SK-N-SH treated with all-trans-retinoic acid at 6 μM for 48 hours (cell line): Measurements from ENCODE around the gene ARHGDIB.

Experiments used
- ARNTL ChIP-seq: fragments of 450-650 bp; formaldehyde crosslinking; IDR thresholded peaks from 2 replicates; pipeline ENCODE4 v1.5.0; 2020; ENCODE audit warnings: low read depth, mild to moderate bottlenecking, moderate library complexity, borderline replicate concordance
- CSDC2 ChIP-seq: fragments of 250-450 bp; sonication (Bioruptor Pico); IDR thresholded peaks from 2 replicates; pipeline ENCODE4 v1.5.0; 2020; ENCODE audit warnings: mild to moderate bottlenecking, moderate library complexity
- CSRNP3 ChIP-seq: fragments of 250-450 bp; sonication (Bioruptor Pico); IDR thresholded peaks from 2 replicates; pipeline ENCODE4 v1.5.1; 2021; ENCODE audit warnings: mild to moderate bottlenecking, moderate library complexity
- PATZ1 ChIP-seq: fragments of 250-450 bp; sonication (Bioruptor Pico); IDR thresholded peaks from 2 replicates; pipeline ENCODE4 v1.8.0; 2020; ENCODE audit warnings: mild to moderate bottlenecking, moderate library complexity, borderline replicate concordance
- TOX ChIP-seq: fragments of 250-450 bp; sonication (Bioruptor Pico); IDR thresholded peaks from 2 replicates; pipeline ENCODE4 v1.8.0; 2021; ENCODE audit warnings: mild to moderate bottlenecking, moderate library complexity, borderline replicate concordance
- ZC3H10 ChIP-seq: fragments of 250-450 bp; sonication (Bioruptor Pico); IDR thresholded peaks from 2 replicates; pipeline ENCODE4 v1.5.1; 2021; ENCODE audit warnings: mild to moderate bottlenecking, moderate library complexity
- ZFP30 ChIP-seq: fragments of 450-650 bp; formaldehyde crosslinking; IDR thresholded peaks from 2 replicates; pipeline ENCODE4 v1.5.0; 2022; ENCODE audit warnings: mild to moderate bottlenecking, moderate library complexity
- ZNF70 ChIP-seq: fragments of 450-650 bp; formaldehyde crosslinking; IDR thresholded peaks from 2 replicates; pipeline ENCODE4 v1.5.0; 2020; ENCODE audit warnings: mild to moderate bottlenecking, moderate library complexity

GRCh38 chr12:14950982-14951746, 10.2 kb downstream of the ARHGDIB start:
- TF ChIP-seq CSDC2 (CRISPR knock-in tag), result no peak; the same call in none of the 2 replicates
- TF ChIP-seq CSRNP3 (CRISPR knock-in tag), result no peak
- TF ChIP-seq ZNF70 (CRISPR knock-in tag), result no peak
- no peak for TF ChIP-seq ARNTL
- TF ChIP-seq ZFP30, result no peak
- no peak for TF ChIP-seq ZC3H10 (CRISPR knock-in tag)
- no peak for TF ChIP-seq TOX (CRISPR knock-in tag)
- no peak for TF ChIP-seq PATZ1 (CRISPR knock-in tag)
